LNCAP (cell line): ENCODE measurements around the gene KLC4.

Source experiments
- CTCF ChIP-seq: fragments of 450-650 bp; IDR thresholded peaks from 2 replicates; pipeline ENCODE4 v1.5.1; 2017; ENCODE audit warnings: mild to moderate bottlenecking

KLC4 gene

GRCh38 chr6:43082806-43083655, 23.6 kb downstream of the KLC4 start:
- TF ChIP-seq CTCF: no peak

GRCh38 chr6:43086022-43086658, 26.7 kb downstream of the KLC4 start:
- no peak for TF ChIP-seq CTCF

DNA sequence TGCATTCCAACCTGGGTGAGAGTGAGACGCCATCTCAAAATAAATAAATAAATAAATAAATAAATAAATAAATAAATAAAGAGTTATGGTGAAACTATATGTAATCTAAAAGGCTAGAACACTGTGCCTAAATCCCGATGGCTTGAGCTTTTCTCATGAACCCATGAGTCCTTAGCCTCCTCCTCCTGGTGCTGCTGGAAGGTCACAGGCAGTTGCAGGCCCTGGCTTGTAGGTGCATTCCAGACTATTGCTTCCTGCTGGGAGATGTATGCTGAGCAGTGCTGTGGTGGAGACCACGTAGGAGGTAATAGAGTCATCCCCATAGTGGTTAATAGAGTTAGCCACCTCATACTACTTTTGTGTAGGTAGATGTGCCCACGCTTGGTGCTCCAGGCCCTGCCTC, 29.2 kb downstream of the KLC4 start:
- TF ChIP-seq CTCF: no peak

GRCh38 chr6:43089467-43089866, 30.0 kb downstream of the KLC4 start:
- TF ChIP-seq CTCF: no peak

DNA sequence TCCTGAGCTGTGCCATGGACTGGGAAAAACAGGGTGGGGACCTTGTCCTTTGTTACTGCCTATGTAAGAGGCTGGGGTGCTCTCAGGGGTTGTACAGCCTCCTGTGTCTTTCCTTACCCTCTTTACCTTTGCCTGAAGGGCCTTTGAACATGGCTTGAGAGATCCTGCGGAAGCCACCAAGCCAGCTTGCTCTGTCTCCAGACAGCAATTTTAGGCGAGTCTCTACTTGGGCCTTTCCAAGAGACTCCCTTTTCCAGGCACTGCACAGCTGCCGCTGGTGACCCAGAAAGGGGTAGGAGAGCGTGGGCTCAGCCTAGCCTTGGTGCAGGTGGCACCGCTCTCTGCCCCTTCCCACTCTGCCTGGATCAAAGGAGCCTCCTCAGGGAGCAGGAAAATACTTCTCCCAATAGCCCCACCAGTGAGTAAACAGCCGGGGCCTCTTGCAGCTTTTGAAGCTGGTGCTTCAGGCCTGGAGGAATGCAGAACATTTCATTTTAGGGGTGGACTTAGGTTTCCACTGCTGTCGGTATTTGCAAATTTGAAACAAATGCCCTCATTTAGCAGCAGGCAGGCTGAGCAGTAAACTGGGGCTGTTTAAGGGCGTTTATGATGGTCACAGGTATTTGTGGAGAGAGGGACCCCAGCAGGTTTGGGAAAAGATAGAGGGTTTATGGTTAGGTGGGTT, 30.6 kb downstream of the KLC4 start:
- TF ChIP-seq CTCF: no peak

DNA sequence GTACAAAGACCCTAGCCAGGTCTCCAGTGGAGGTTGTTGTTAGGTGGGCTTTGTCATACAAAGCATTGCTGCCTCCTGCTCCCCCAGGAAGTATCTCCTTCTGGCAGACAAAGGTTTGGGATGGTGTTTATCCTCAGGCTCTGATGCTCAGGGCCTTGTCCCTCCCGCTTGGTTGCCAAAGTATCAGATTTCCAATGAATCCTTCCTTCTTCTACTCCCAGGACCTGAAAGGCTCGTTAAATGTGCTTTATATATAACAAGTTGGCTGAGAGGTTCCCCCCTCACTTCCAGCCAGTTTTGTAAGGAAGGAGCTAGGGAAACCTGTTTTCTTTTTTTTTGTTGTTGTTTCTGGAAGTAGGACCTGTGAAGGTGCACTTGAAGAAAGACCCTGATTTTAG, 31.1 kb downstream of the KLC4 start:
- no peak for TF ChIP-seq CTCF

DNA sequence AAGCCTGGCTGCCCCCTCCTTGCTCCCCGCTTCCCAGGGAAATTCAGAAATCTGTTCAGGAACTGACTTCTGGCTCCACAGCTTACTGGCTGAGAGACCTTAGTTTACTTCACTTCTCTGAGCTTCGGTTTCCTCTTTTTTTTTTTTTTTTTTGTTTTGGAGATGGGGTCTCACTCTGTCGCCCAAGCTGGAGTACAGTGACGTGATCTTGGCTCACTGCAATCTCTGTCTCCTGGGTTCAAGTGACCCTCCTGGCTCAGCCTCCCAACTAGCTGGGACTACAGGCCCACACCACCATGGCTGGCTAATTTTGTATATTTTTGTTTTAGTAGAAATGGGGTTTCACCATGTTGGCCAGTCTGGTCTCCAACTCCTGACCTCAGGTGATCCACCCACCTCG, 31.6 kb downstream of the KLC4 start:
- no peak for TF ChIP-seq CTCF
